HepG2 (cell line): Measurements from ENCODE around the gene FAM216A. TPM values are rescaled to one million over a fixed set of nuclear protein-coding genes. Genes with fewer than 3 reads are reported as not detected.

Source experiments
- ATF7-NPFF ChIP-seq: sonication (generic); formaldehyde crosslinking; IDR thresholded peaks from 2 replicates; pipeline ENCODE4 v1.8.1; 2023; ENCODE audit warnings: mild to moderate bottlenecking, low read depth, missing genetic modification reagents, moderate library complexity
- CEBPZ ChIP-seq: IDR thresholded peaks from 2 replicates; pipeline ENCODE4 v1.6.1; 2012; ENCODE audit warnings: low read length, improper control_type of control experiment
- ELF1 ChIP-seq: sonication (generic); formaldehyde crosslinking; IDR thresholded peaks from 2 replicates; pipeline ENCODE4 v1.4.0; 2020; ENCODE audit warnings: missing genetic modification reagents
- IRF2 ChIP-seq: IDR thresholded peaks from 2 replicates; pipeline ENCODE4 v1.6.1; 2018; ENCODE audit warnings: missing genetic modification reagents, missing compliant biosample characterization
- KLF6 ChIP-seq: IDR thresholded peaks from 2 replicates; pipeline ENCODE4 v1.8.0; 2016; ENCODE audit warnings: missing biosample characterization, missing genetic modification reagents
- MAFK ChIP-seq, 2 experiments: IDR thresholded peaks in 1 of 2; conservative IDR thresholded peaks in 1 of 2; 2 replicates each; pipeline ENCODE4 v1.6.1; 2011; ENCODE audit warnings: improper control_type of control experiment in 2 of 2, low read length in 2 of 2
- RCOR2 ChIP-seq: IDR thresholded peaks from 2 replicates; pipeline ENCODE4 v1.6.1; 2016; ENCODE audit warnings: missing biosample characterization, missing genetic modification reagents
- REL ChIP-seq: sonication (generic); formaldehyde crosslinking; conservative IDR thresholded peaks from 2 replicates; pipeline ENCODE4 v1.8.0; 2022; ENCODE audit warnings: mild to moderate bottlenecking, missing genetic modification reagents, moderate library complexity
- SMARCC2 ChIP-seq: fragments of 450-650 bp; IDR thresholded peaks from 2 replicates; pipeline ENCODE4 v1.6.1; 2017; ENCODE audit warnings: antibody characterized with exemption, mild to moderate bottlenecking
- SNRNP70 ChIP-seq: fragments of 200-400 bp; formaldehyde crosslinking; IDR thresholded peaks from 2 replicates; pipeline ENCODE4 v1.6.1; 2017; ENCODE audit warnings: mild to moderate bottlenecking, low read depth, low read length, moderate library complexity
- SYNCRIP ChIP-seq: fragments of 200-400 bp; formaldehyde crosslinking; IDR thresholded peaks from 2 replicates; pipeline ENCODE4 v1.6.1; 2018; ENCODE audit warnings: mild to moderate bottlenecking, low read depth, low read length; ENCODE audit not compliant: insufficient read depth
- TEAD3 ChIP-seq: optimal IDR thresholded peaks from 2 replicates; pipeline ENCODE3; 2016; ENCODE audit warnings: borderline replicate concordance
- TOPORS ChIP-seq: sonication (generic); formaldehyde crosslinking; IDR thresholded peaks from 2 replicates; pipeline ENCODE4 v1.8.0; 2023; ENCODE audit warnings: mild to moderate bottlenecking, missing genetic modification reagents
- ZMYM2 ChIP-seq: sonication (generic); formaldehyde crosslinking; IDR thresholded peaks from 2 replicates; pipeline ENCODE4 v1.8.0; 2022; ENCODE audit warnings: mild to moderate bottlenecking, missing genetic modification reagents
- ZNF30 ChIP-seq: sonication (generic); formaldehyde crosslinking; IDR thresholded peaks from 2 replicates; pipeline ENCODE4 v1.5.0; 2020; ENCODE audit warnings: mild to moderate bottlenecking, missing genetic modification reagents
- ZNF574 ChIP-seq: sonication (generic); formaldehyde crosslinking; IDR thresholded peaks from 2 replicates; pipeline ENCODE4 v1.4.0; 2020; ENCODE audit warnings: missing genetic modification reagents
- ZNF687 ChIP-seq: sonication (generic); formaldehyde crosslinking; IDR thresholded peaks from 2 replicates; pipeline ENCODE4 v1.5.1; 2020; ENCODE audit warnings: mild to moderate bottlenecking, missing genetic modification reagents, moderate library complexity
- polyA plus RNA-seq, 8 experiments: library from polyadenylated mRNA; depleted of rRNA in 3 of 8; stranded (reverse) in 7 of 8; unstranded in 1 of 8; fragments of >200 nt; fragmentation: Illumina TruSeq in 4 of 8; extraction: Trizol in 4 of 8; gene quantifications; 2 replicates each; pipeline versions ENCODE4 v1.2.1 to v1.2.3, GENCODE V29; 2011 to 2016; ENCODE audit warnings: low read depth in 4 of 8, missing spikeins in 1 of 8, mixed read lengths in 1 of 8; ENCODE audit not compliant: insufficient read depth in 1 of 8
- total RNA-seq, 5 experiments: library from RNA; depleted of rRNA; stranded (reverse); fragments of >200 nt; fragmentation: Illumina TruSeq; extraction: Trizol; gene quantifications; 2 replicates each; pipeline ENCODE4 v1.2.3, GENCODE V29; 2016; ENCODE audit warnings: low read depth in 1 of 5
- TF ChIP-seq, protein P1 (sequence below): sonication (generic); formaldehyde crosslinking; IDR thresholded peaks from 2 replicates; pipeline ENCODE4 v1.8.1; 2022; ENCODE audit warnings: mild to moderate bottlenecking, missing genetic modification reagents

FAM216A gene
- total and polyA plus RNA-seq, 2 of the 13 experiments (the other 11 are each of a cell fraction or from before 2014, with no cell fraction given), result 20.3 to 31.2 TPM

- TF ChIP-seq ATF7-NPFF (CRISPR knock-in tag) (peak; percentile 46; the same call in 1 of the 2 replicates), TOPORS (peak; percentile 74; the same call in 1 of the 2 replicates), ELF1 (CRISPR knock-in tag) (peak; percentile 77), KLF6 (no peak; the same call in 1 of the 2 replicates), RCOR2 (CRISPR knock-in tag) (no peak), CEBPZ (no peak), ZMYM2 (no peak), REL (CRISPR knock-in tag) (no peak), ZNF30 (CRISPR knock-in tag) (no peak), TEAD3 (peak; percentile 92), SNRNP70 (no peak), ZNF574 (CRISPR knock-in tag) (peak; percentile 81), SMARCC2 (no peak), SYNCRIP (no peak), ZNF687 (CRISPR knock-in tag) (peak; percentile 95), IRF2 (CRISPR knock-in tag) (peak; percentile 78; the same call in 1 of the 2 replicates), MAFK (conservative IDR thresholded peaks at IDR 0.05 in 1 of 2, IDR thresholded peaks at IDR 0.05 in 1 of 2; ENCODE audit: low read length in 2 of 2) (no peak)
- TF ChIP-seq, protein P1, sequence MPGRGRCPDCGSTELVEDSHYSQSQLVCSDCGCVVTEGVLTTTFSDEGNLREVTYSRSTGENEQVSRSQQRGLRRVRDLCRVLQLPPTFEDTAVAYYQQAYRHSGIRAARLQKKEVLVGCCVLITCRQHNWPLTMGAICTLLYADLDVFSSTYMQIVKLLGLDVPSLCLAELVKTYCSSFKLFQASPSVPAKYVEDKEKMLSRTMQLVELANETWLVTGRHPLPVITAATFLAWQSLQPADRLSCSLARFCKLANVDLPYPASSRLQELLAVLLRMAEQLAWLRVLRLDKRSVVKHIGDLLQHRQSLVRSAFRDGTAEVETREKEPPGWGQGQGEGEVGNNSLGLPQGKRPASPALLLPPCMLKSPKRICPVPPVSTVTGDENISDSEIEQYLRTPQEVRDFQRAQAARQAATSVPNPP (CRISPR knock-in tag), result peak; percentile 65; the same call in 1 of the 2 replicates
Measured at GRCh38 chr12:110468214-110469048, at the start of gene FAM216A, which contains the start of gene GPN3 (continued).
